D341Med (cell line): ENCODE data around the gene YOD1.

Source experiments
- DNase-seq: peaks from one replicate; pipeline ENCODE4 v3.0.0; 2012; ENCODE audit warnings: low spot score

YOD1 gene

GRCh38 chr1:207025146-207025880 lies 25.7 kb downstream of the YOD1 start:
- no peak for DNase-seq

DNA sequence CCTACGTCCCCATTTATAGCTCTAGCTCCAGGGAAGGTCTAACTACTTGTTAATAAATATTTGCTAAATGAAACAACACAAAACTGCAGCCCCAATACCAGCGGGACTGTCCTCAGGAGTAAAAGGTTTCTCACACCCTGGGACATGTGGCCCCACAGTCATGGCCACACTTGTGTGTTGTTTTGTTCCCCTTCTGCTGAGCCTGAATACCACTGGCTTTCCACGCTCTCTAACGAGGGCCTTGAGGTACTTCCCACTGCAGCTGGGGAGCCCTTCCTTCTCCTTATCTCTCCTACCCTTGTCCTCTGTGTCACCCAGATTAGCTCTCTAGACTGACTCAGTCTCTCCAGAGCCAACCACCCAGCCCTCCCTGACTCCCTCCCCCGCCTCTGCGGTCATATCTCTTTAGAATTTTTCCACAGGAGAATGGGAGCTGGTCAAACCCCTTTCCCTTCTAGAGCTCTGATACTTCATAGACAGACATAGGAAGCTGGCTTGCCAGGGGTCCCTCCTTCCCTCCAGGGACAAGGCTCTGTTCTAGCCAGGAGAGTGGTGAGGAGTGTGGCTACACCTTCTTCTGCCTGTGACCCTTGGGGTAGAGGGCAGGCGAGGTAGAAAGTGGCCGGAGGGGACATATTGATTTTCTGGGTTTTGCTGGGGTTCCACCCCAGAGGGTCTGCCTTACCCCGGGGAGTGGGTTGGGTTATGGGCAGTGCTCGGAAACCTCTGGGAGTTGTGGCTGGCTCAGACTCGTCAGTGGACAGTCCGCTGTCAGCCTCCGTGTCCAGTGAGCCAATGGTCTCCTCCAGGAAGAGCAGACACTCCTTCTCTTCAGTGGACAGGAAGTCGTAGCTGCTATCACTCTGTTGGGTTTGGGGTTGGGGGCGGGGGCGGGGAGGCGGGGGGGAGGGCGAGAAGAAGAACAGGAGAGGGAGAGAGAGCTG lies 26.5 kb downstream of the YOD1 start:
- DNase-seq: no peak

GRCh38 chr1:207022996-207023679 lies 27.9 kb downstream of the YOD1 start:
- no peak for DNase-seq

DNA sequence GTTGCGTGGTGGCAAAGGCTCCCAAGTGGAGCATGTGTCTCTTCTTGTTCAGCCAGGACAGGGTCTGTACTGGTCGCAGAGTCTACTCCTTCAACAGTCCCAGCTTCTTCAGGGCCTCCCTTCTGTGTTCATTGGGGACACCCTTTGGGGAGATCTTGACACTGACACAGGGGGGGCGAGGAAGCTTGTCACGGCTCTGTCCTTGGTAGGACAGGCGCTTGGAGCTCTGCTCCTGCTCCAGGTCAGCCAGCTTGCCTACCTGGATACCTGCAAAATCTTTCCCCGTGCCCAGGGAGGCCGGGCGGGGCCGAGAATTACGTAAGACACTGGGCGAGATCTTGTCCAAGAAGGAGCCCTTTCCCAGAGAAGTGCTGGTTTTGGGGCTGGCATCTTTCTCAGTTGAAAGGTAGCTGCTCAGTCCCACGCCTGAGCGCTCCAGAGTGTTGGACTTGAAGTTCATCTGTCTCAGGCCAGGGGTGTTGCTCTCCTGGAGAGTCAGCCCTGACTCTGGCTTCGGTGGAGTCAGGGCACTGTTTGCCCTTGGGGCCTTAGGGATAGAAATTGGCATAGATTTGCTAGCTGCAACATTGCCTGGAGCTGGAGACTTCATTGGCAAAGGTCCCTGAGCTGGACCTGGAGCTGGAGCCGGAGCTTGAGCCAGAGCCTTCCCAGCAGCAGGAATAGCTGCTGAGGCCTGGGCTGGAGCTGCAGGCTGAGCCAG lies 29.0 kb downstream of the YOD1 start:
- no peak for DNase-seq

- no peak for DNase-seq
Observed at GRCh38 chr1:207021139-207021861, 29.7 kb downstream of the YOD1 start.

DNA sequence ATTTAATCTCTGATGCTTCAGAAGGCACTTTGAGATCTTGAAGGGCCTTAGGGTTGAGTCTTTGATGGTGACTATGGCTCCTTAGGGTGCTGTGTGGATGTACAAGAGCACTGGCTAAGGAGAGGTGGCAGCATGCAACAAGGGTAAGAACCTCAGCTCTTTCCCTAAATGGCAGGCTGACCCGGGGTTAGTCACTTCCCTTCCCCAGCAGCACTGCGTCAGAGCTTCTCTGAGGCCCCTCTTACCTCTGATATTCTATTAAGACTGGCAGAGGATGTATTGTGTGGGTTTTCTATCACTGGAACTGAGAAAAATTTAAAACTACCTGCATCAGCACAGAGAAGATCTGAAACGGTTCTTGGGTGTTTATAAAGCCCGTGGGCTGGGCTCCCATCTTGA lies 30.3 kb downstream of the YOD1 start:
- no peak for DNase-seq

DNA sequence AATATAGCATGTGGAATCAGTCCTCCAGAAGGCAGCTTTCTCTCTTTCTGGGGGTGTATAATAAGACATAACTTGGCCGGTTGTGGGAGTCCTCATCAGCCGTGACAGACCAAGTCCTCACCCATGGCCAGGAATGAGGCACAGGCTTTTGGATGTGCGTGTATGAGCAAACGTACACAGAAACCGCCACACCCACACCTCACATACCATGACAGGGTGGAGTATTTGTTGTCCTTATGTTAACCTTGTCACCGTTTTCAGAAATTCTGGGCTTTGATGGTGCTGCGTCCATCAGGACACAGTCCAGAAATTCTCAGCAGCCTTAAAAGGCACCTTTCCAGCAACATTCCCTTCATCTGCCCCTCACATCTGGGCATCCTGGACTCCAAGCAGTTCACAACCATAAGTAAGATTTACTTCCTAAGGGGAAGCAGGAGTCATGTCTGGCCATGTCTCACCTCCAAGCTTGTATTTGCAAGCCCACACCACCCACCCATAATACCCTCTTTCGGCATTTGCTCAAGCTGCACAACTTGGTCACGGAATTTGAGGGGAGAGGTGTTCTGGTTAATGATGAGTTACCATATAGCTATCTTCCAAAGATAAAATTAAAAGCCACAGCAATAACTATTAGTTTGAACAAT lies 30.8 kb downstream of the YOD1 start:
- no peak for DNase-seq

DNA sequence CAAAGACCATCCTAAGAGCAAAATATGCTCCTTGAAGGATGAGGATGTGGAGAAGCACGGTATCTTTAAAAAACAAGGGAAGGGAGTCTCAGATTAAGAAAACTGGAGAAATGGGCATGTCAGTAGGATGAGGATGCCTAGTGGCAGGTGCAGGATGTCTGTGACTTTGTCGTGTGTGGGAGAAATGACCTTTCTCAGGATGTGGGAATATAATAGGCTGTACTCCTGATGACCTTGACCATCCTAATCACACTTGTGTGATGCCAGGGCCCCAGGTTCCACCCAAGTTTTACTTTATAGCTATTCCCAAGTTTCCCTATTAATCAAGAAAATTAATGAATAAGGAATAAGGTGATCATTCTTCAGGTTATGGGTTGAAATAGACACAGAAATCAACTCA lies 31.3 kb downstream of the YOD1 start:
- no peak for DNase-seq

DNA sequence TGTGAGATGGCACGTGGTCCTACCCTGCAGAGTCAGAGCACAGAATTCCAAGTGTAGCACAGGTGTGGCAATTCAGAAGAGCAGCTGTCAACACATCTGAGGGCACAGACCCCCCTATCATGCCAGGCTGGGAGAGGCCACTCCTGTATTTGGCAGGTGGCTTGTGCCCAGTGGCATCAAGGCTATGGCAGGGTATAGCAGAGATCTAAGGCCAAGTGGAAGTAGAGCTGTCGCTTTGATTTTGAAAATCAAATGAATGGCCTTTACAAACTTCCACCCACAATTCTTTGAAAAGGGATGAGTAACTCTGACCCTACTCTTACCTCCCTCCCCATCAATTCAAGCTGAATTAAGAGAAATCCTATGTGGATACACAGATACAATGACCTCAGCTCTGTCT lies 31.8 kb downstream of the YOD1 start:
- no peak for DNase-seq

DNA sequence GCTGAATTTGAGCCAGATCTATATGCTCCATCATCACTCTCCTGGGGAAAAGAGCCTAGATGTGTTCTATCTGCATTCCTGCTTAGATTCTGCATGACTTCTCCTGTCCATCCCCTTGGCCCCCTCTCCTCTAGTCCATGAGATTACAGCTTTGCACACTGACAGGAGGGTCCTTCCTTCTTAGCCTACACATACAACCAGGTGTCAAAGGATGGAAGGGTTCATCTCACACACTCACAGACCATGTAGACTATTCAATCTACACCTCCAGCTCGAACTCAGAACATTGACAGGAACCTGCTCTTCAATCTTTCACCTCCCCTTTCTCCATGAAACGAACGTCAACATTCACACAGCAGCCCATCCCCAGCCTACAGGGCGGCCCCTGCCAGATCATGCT lies 32.3 kb downstream of the YOD1 start:
- DNase-seq: no peak

GRCh38 chr1:207017615-207018559 lies 33.1 kb downstream of the YOD1 start:
- no peak for DNase-seq

DNA sequence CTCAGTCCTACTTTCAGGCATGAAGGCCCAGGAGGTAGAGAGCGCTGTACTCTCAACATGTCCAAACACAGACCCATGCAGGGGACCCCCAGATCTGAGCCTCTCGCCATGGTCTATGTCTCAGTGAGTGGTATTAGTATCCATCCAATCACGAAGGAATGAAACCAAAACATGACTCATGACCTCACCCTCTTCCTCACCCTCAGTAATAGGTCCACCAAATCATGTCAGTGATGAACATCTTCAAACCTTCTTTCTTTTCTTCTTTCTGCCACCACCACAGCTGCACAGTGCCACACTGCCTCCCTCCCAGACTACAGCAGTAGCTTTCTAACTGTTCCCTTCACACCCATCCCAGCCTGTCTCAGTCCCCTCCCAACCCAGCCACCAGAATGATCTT lies 35.2 kb downstream of the YOD1 start:
- DNase-seq: no peak

GRCh38 chr1:207014728-207015127 lies 36.3 kb downstream of the YOD1 start:
- DNase-seq: no peak

DNA sequence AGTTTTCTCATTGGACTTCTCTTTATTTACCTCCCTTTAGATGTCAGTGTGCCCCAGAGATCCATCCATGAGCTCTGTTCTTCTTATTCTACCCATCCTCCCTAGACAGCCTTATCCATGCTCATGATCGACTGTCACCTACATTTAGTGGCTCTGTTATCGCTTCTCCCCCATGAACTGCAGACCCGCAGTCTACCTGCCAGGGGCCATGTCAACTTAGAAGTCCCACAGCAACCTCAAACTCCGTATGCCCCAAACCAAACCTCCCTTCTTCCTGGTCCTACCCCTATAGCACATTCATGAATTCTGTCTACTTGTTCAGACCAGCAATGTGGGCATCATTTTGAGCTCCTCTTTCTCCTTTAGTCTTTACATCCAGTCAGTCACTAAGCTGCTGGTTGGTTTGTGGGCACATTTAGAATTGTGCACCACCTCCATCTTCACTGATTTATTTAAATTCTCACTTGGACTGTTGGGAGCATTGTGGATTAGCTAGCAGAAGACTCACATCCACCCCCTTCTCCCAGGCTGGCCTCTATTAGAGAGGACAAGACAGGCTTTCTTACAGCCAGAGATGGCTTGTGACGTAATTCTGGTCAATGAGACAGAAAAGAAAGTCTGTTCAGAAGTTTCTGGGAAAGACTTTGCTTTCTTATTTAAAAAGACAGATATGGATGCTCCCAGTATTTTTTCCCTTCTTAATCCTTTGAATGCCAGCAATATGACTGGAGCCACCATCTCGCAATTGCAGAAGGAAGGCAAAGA lies 37.5 kb downstream of the YOD1 start:
- no peak for DNase-seq

- no peak for DNase-seq
Observed at GRCh38 chr1:207010726-207011125, 40.3 kb downstream of the YOD1 start.

DNA sequence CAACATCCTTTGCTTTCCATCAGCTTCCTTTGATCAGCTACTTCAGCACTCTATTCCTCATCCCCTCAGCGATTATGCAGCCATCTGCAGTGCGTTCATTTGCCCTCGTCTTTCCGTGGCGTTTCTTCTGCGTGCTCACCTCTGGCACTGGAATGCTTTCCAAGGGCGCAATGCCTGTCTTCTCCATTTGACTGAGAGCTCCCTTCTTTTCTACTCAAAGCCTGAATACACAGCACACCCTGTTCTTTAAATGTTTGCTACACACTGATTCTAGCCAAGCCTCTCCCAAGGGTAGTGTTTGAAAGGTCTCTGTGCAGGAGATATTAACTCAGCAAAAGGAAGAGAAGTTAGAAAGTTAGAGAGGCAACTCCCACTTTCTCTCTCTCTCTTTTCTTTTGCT lies 41.1 kb downstream of the YOD1 start:
- no peak for DNase-seq

DNA sequence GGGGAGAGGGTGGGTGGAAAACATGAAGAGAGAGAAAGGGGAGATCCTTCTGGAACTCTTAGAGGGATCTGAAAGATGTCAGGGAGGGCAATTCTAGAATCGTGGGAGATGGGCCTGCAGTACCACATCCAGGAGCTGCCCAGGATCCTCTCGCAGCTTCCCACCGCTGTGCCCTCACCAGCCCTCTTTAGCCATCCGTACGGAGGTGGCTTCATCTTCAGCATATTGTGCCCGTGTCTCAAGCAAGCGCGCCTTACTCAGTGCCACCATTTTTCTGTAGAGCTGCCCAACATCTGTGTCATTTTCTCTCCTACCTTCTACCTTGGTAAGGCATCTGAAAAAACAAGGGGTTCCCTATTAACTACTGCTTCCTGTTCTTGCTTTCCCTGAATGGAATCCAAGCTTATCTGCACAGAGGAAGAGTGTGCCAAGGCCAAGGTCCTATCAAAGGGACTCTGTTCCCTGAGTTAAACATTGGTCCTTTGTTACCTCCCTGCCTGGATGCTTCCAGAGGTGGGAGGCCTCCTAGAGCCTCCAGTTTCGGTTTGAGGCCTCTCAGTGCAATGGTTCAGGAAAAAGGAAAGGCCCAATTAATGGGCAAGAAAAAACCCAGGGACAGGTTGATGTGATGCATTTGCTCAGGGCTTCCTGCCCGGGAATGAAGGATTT lies 41.7 kb downstream of the YOD1 start:
- no peak for DNase-seq

DNA sequence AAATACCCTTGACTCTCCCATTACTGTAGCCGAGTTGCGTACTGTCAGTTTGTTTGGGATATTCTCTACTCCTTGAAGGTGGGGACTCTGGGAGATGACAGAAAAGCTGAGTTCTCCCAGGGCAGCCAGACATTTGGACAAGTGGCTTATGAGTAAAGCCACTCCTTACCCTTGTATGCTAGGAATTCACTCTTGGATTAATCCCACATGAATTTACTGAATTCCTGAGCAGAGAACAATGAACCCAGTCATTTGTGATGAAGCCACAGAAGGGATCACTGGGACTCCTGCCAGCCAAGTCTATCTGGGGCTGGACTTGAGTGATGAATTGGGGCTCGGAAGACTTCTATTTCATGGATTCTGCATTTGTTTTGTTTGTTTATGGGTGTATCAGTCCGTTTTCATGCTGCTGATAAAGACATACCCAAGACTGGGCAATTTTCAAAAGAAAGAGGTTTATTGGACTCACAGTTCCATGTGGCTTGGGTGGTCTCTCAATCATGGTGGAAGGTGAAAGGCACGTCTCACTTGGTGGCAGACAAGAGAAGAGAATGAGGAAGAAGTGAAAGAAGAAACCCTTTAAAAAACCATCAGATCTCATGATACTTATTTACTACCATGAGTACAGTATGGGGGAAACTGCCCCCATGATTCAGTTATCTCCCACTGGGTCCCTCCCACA lies 43.5 kb downstream of the YOD1 start:
- DNase-seq: no peak
